Muscle layer of colon (tissue), 2 donors: Measurements from ENCODE around the gene EPB41L5.

ENCODE experiments used
- H3K27ac ChIP-seq: one replicate; pipeline ENCODE4 v1.7.0; 2013; ENCODE audit warnings: low read depth, mild to moderate bottlenecking, low read length, moderate library complexity
- H3K27me3 ChIP-seq, 2 donors: one replicate each; pipeline ENCODE4 v1.7.0; 2013; ENCODE audit warnings: low read length in 2 of 2, mild to moderate bottlenecking in 2 of 2; ENCODE audit not compliant: insufficient read depth in 2 of 2, control insufficient read depth in 1 of 2
- H3K36me3 ChIP-seq: one replicate; pipeline ENCODE4 v1.7.0; 2013; ENCODE audit warnings: mild to moderate bottlenecking, low read length; ENCODE audit not compliant: insufficient read depth
- H3K4me1 ChIP-seq: one replicate; pipeline ENCODE4 v1.7.0; 2013; ENCODE audit warnings: mild to moderate bottlenecking, low read length; ENCODE audit not compliant: insufficient read depth
- H3K4me3 ChIP-seq, 2 donors: one replicate each; pipeline ENCODE4 v1.7.0; 2013; ENCODE audit warnings: low read length in 2 of 2, low read depth in 1 of 2, mild to moderate bottlenecking in 1 of 2, moderate library complexity in 1 of 2
- H3K9ac ChIP-seq: one replicate; pipeline ENCODE4 v1.7.0; 2013; ENCODE audit warnings: low read length
- H3K9me3 ChIP-seq: one replicate; pipeline ENCODE4 v1.7.0; 2013; ENCODE audit warnings: mild to moderate bottlenecking, low read length
- donor health status: abdominal sarcoma.
- donor health status: Adenocarcinoma of cecum.

EPB41L5 gene

GRCh38 chr2:120206022-120206581 lies 193.2 kb downstream of the EPB41L5 start:
- Histone ChIP-seq H3K4me3 (no peak overlapping the region), H3K27me3 (no peaks in the 10 kb centered on the region), H3K9ac (no peak overlapping the region), H3K4me1 (peaks cover 5% of the 10 kb centered on the region), H3K36me3 (no peaks in the 10 kb centered on the region), H3K27ac (no peak overlapping the region), H3K9me3 (no peaks in the 10 kb centered on the region)

- H3K4me3 ChIP-seq = no peak overlapping the region
These were observed 195.8 kb downstream of the EPB41L5 start for GRCh38 chr2:120208381-120209353.

GRCh38 chr2:120209427-120210269 lies 196.8 kb downstream of the EPB41L5 start:
- Histone ChIP-seq H3K9ac (no peak overlapping the region), H3K9me3 (no peaks in the 10 kb centered on the region), H3K36me3 (no peaks in the 10 kb centered on the region), H3K27me3 (no peaks in the 10 kb centered on the region), H3K4me3 (no peak overlapping the region), H3K4me1 (no peaks in the 10 kb centered on the region), H3K27ac (no peak overlapping the region)

More at GRCh38 chr2:120208381-120209353, 195.8 kb downstream of the EPB41L5 start:
- H3K9ac ChIP-seq = no peak overlapping the region
- H3K4me1 ChIP-seq = no peaks in the 10 kb centered on the region
- no peaks in the 10 kb centered on the region for H3K9me3 ChIP-seq
- H3K27me3 ChIP-seq = no peaks in the 10 kb centered on the region
- H3K36me3 ChIP-seq = no peaks in the 10 kb centered on the region
- no peak overlapping the region for H3K27ac ChIP-seq

DNA sequence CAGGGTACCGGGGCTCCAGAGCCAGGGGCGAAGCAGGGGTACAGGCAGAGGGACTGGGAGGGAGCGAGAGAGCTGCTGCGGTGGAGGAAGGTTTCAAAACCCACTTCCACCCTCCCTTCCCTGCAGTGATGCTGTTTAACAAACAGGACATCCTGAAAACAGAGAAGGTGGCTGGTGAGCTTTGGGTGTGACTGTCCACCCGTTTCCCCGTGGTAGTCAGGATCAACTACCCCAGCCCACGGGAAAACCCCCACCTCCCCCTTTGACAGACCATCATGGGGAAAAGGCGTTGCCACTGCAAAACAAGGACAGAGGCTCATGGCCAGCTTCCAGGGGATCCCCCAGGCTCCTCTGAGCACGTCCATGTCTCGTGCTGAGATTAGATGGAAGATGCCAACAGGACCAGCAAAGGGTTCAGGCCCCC lies 197.4 kb downstream of the EPB41L5 start:
- Histone ChIP-seq H3K36me3 (no peaks in the 10 kb centered on the region), H3K9me3 (no peaks in the 10 kb centered on the region), H3K4me3 (no peak overlapping the region), H3K27ac (no peak overlapping the region), H3K9ac (no peak overlapping the region), H3K27me3 (no peaks in the 10 kb centered on the region), H3K4me1 (no peaks in the 10 kb centered on the region)

DNA sequence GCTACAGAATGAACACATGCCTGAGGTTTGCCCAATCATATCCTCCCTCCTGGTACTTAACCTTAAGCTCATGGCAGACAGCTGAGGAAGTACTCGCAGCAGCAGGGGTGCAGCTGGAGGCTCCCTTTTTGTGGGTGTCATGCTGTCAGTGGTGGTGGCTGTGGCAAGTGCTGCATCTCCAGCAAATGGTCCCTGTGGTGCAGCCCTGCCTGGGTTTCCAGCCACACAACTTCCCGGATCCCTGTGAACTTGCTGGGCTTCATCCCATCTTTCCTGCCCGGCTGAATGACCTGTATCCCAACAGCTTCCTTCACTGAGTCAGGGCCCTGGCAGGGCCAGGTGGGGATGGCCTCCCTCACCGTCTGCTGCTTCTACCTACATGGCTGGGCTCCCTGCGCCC lies 205.3 kb downstream of the EPB41L5 start:
- no peaks in the 10 kb centered on the region for H3K27me3 ChIP-seq
- no peaks in the 10 kb centered on the region for H3K36me3 ChIP-seq
- H3K4me1 ChIP-seq = peaks cover 19% of the 10 kb centered on the region
- H3K27ac ChIP-seq = no peak overlapping the region
- no peaks in the 10 kb centered on the region for H3K9me3 ChIP-seq
- H3K9ac ChIP-seq = no peak overlapping the region
- H3K4me3 ChIP-seq = no peak overlapping the region

- peaks cover 26% of the 10 kb centered on the region for H3K4me1 ChIP-seq
These were observed 206.4 kb downstream of the EPB41L5 start for GRCh38 chr2:120219291-120219690.

GRCh38 chr2:120219766-120220165 lies 206.9 kb downstream of the EPB41L5 start:
- Histone ChIP-seq H3K27me3 (no peaks in the 10 kb centered on the region), H3K9ac (no peak overlapping the region), H3K27ac (no peak overlapping the region), H3K9me3 (no peaks in the 10 kb centered on the region), H3K4me1 (peaks cover 28% of the 10 kb centered on the region), H3K4me3 (no peak overlapping the region), H3K36me3 (no peaks in the 10 kb centered on the region)

More at GRCh38 chr2:120219291-120219690, 206.4 kb downstream of the EPB41L5 start:
- Histone ChIP-seq H3K36me3 (no peaks in the 10 kb centered on the region), H3K9me3 (no peaks in the 10 kb centered on the region), H3K4me3 (no peak overlapping the region), H3K27me3 (no peaks in the 10 kb centered on the region), H3K9ac (no peak overlapping the region), H3K27ac (no peak overlapping the region)

- no peak overlapping the region for H3K9ac ChIP-seq
- no peak overlapping the region for H3K27ac ChIP-seq
- no peaks in the 10 kb centered on the region for H3K27me3 ChIP-seq
- H3K4me3 ChIP-seq = no peak overlapping the region
- peaks cover 28% of the 10 kb centered on the region for H3K4me1 ChIP-seq
- no peaks in the 10 kb centered on the region for H3K9me3 ChIP-seq
- H3K36me3 ChIP-seq = no peaks in the 10 kb centered on the region
These were observed 207.9 kb downstream of the EPB41L5 start for GRCh38 chr2:120220756-120221155.

GRCh38 chr2:120221616-120222015 lies 208.7 kb downstream of the EPB41L5 start:
- Histone ChIP-seq H3K4me3 (peak overlapping the region in 1 of 2 donors; percentile 68), H3K4me1 (peaks cover 28% of the 10 kb centered on the region), H3K9me3 (no peaks in the 10 kb centered on the region), H3K27ac (no peak overlapping the region), H3K27me3 (no peaks in the 10 kb centered on the region), H3K36me3 (no peaks in the 10 kb centered on the region), H3K9ac (no peak overlapping the region)

GRCh38 chr2:120222186-120223033 lies 209.5 kb downstream of the EPB41L5 start:
- no peaks in the 10 kb centered on the region for H3K27me3 ChIP-seq
- no peaks in the 10 kb centered on the region for H3K9me3 ChIP-seq
- H3K9ac ChIP-seq = no peak overlapping the region
- no peaks in the 10 kb centered on the region for H3K36me3 ChIP-seq
- H3K4me3 ChIP-seq = peak overlapping the region; percentile 68 to 81
- peak overlapping the region; percentile 84 for H3K27ac ChIP-seq
- H3K4me1 ChIP-seq = peaks cover 28% of the 10 kb centered on the region
